ENCODE measurements around the gene SLX9.

DNA sequence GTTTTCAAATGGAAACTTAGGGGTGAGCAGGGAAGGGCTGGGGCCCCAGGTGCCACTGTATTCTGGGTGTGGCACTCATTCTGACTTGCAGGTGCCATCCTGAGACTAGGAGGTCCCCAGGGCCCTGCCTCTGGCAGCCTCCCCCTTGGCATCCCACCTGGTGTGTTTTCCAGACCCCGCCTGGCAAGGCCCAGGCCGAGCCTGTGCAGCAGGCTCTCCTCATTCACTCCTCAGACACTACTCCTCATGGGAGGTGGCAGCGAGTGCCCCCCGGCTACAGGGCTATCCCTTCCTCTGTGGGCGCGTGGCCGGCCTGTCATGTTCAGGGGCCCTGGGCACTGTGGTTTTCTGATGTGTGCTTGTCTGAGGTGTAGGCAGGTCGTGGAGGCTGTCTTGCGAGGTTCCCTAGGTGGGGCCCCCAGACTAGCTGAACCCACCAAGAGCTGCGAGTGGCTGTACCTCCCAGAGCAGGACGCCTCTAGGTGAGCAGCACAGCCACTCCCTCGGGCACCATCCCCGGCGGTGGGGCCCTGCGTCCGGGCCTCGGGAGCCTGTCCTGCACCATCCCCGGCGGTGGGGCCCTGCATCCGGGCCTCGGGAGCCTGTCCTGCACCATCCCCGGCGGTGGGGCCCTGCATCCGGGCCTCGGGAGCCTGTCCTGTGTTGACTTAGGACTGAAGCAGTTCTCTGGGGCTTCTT is 13.2 kb downstream of the SLX9 start:
- no peak for TF ChIP-seq POLR2A (IDR thresholded peaks at IDR 0.05; ENCODE audit: low read length)
- TF ChIP-seq GATA1 (IDR thresholded peaks at IDR 0.05; ENCODE audit: low read depth, low read length), result no peak

Measured in erythroblast (primary cell).